Measurements from ENCODE around the gene PRKCA.

PRKCA gene

DNA sequence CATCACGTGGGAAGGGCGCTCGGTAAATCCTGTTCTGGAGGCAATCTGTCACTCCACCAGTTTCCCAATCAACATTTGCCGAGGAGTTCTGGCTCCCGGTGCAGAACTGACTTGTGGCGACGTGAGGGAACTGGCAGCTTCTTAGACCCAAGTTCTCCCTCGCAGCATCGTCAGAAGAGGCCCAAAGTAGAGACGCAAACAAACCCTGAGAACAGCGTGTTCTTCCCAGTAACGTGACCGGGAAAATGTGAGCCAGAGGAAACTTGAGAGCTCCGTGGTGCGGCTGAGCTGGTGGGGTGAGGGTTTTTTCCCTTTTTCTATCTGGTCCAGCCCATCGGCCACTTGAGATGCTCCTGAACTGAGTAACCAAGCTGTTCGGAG, 373.6 kb downstream of the PRKCA start:
- no peak for DNase-seq (ENCODE audit: low read depth)
- H3K4me3 ChIP-seq (ENCODE audit: low read length): no peak overlapping the region
- no peak for TF ChIP-seq CTCF (conservative IDR thresholded peaks at IDR 0.05; ENCODE audit: low read depth, low read length)

- no peak overlapping the region for H3K4me3 ChIP-seq (ENCODE audit: low read length)
- no peak for DNase-seq (ENCODE audit: low read depth)
Measured at GRCh38 chr17:66676421-66676820, 374.0 kb downstream of the PRKCA start.

DNA sequence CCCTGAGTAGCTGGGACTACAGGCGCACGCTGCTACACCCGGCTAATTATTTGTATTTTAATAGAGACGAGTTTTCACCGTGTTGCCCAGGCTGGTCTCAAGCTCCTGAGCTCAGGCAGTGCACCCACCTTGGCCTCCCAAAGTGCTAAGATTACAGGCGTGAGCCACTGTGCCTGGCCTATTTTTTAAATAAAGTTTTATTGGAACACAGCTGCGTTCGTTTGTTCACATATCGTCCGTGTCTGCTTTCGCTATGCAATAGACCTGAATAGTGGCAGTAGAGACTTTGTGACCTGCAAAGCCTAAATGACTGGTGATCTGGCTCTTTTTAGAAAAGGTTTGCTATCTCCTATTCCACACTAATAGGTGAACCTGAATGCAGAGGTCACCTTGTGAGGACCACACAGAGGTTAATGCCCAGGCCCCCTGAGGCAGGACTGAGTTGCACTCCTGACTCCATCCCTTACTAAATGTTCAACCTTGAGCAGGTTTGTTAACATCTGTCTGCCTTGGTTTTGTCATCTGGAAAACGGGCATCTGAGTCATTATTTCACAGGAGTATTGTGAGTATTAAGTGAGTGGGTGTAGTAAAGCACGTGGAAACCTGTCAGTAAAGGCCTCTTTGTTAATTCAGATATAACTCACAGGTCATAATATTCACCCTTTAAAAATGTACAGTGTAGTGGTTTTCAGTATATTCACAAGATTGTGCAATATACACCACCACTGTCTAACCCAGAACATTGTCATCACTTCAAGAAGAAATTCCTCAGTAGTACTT, 375.0 kb downstream of the PRKCA start:
- no peak for DNase-seq (ENCODE audit: low read depth)
- no peak overlapping the region for H3K4me3 ChIP-seq (ENCODE audit: low read length)
- no peak for TF ChIP-seq CTCF (conservative IDR thresholded peaks at IDR 0.05; ENCODE audit: low read depth, low read length)

More at GRCh38 chr17:66676421-66676820, 374.0 kb downstream of the PRKCA start:
- no peak for TF ChIP-seq CTCF (conservative IDR thresholded peaks at IDR 0.05; ENCODE audit: low read depth, low read length)

GRCh38 chr17:66678061-66678460, 375.6 kb downstream of the PRKCA start:
- no peak for DNase-seq (ENCODE audit: low read depth)
- no peak for TF ChIP-seq CTCF (conservative IDR thresholded peaks at IDR 0.05; ENCODE audit: low read depth, low read length)
- H3K4me3 ChIP-seq (ENCODE audit: low read length): no peak overlapping the region

GRCh38 chr17:66678827-66679226, 376.4 kb downstream of the PRKCA start:
- TF ChIP-seq CTCF (conservative IDR thresholded peaks at IDR 0.05; ENCODE audit: low read depth, low read length): no peak
- DNase-seq (ENCODE audit: low read depth): no peak
- H3K4me3 ChIP-seq (ENCODE audit: low read length): no peak overlapping the region

DNA sequence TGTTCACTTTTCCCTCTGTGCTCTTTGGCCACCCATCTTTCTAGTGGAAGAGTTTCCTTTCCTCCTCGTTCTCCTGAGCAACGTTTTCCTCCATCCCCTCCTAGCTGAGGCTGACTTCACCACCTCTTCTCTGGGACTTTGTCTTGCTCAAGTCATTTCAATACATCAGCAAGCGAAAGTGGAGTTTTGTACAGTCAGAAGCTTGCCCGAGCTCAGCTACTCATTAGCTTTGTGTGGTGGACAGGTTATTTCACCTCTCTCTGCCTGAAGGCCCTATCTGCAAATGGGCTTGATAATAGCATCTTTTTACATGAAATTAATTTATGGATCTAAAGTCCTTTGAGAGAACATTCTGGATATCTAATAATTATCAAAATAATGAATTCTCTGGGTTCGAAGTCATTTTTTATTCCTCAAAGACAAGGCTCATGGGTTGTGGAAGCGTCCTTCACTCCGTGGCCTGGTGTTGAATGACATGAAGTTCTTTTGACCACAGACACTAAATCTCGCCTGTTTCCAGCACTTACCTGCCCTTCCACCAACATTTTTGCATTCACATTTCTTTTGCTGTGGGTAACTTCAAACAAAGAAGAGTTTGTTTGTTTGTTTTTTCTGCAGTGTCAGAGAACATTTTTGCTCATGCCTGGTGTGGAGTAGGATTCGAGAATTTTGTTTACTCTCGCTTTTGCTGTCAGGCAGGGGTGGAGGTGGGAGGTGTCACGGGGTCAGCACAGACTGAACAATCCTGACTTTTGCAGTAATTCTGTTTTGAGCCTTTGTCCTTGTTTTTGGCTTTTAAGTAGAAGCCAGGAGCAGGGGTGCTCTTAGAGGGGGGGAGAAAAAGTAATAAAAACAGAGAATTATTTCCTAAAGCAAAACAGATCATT, 377.5 kb downstream of the PRKCA start:
- no peak overlapping the region for H3K4me3 ChIP-seq (ENCODE audit: low read length)
- no peak for TF ChIP-seq CTCF (conservative IDR thresholded peaks at IDR 0.05; ENCODE audit: low read depth, low read length)
- no peak for DNase-seq (ENCODE audit: low read depth)

All from retinal pigment epithelial cell (primary cell).